Measurements from ENCODE around the gene CD28.

CD28 gene

GRCh38 chr2:203786549-203787351 lies 80.3 kb downstream of the CD28 start:
- no peak for DNase-seq

GRCh38 chr2:203787979-203788378 lies 81.5 kb downstream of the CD28 start:
- no peak for DNase-seq
